GM21515 (cell line): ENCODE measurements around the gene C16orf86.

Experiments
- ATAC-seq: cut with Tn5 transposase; IDR thresholded peaks from one replicate; pipeline ENCODE4 v1.9.1; 2021; ENCODE audit not compliant: unreplicated experiment

Gene C16orf86

GRCh38 chr16:67653128-67653788 lies 13.4 kb upstream of the C16orf86 start:
- ATAC-seq = no peak

- ATAC-seq = no peak
These were observed 12.7 kb upstream of the C16orf86 start for GRCh38 chr16:67653789-67654402.

GRCh38 chr16:67654403-67654911 lies 12.2 kb upstream of the C16orf86 start:
- no peak for ATAC-seq

- ATAC-seq = no peak
These were observed 11.3 kb upstream of the C16orf86 start for GRCh38 chr16:67655363-67655762.

- ATAC-seq = no peak
These were observed 10.1 kb upstream of the C16orf86 start for GRCh38 chr16:67656344-67657016.

- no peak for ATAC-seq
These were observed 9.5 kb upstream of the C16orf86 start for GRCh38 chr16:67657017-67657608.

- no peak for ATAC-seq
These were observed 8.7 kb upstream of the C16orf86 start for GRCh38 chr16:67657751-67658518.

GRCh38 chr16:67658849-67659674 lies 7.6 kb upstream of the C16orf86 start:
- ATAC-seq = no peak

GRCh38 chr16:67659675-67660563 lies 6.7 kb upstream of the C16orf86 start, which contains the start of gene ACD:
Gene ACD (minus strand): TSS chr16:67660260. CDS start chr16:67660220, 40 bp downstream.
- peak; percentile 45 for ATAC-seq

- peak; percentile 75 for ATAC-seq
These were observed 6.0 kb upstream of the C16orf86 start, which contains the start of gene PARD6A for GRCh38 chr16:67660564-67661028. Gene PARD6A (plus strand): TSS chr16:67660960. CDS start chr16:67661039, 79 bp downstream.

- ATAC-seq = no peak
These were observed 5.4 kb upstream of the C16orf86 start for GRCh38 chr16:67661101-67661761.

GRCh38 chr16:67661886-67662652 lies 4.5 kb upstream of the C16orf86 start:
- ATAC-seq = no peak

- ATAC-seq = no peak
These were observed 4.0 kb upstream of the C16orf86 start for GRCh38 chr16:67662653-67663010.

- no peak for ATAC-seq
These were observed 3.3 kb upstream of the C16orf86 start for GRCh38 chr16:67663151-67663876.

- ATAC-seq = no peak
These were observed 2.8 kb upstream of the C16orf86 start for GRCh38 chr16:67663877-67664222.

GRCh38 chr16:67664258-67664657 lies 2.4 kb upstream of the C16orf86 start:
- ATAC-seq = no peak

- ATAC-seq = no peak
These were observed 1.7 kb upstream of the C16orf86 start for GRCh38 chr16:67664871-67665270.
